Memory B cell (primary cell): ENCODE measurements around the gene OGFR.

Source experiments
- ATAC-seq: fragments of 150-1000 bp; cut with Tn5 transposase; 2 replicates; pipeline ENCODE4 v1.10.0; 2021; ENCODE audit warnings: low read depth, mild to moderate bottlenecking, moderate library complexity
- DNase-seq, 2 donors: peaks; one replicate each; pipeline ENCODE4 v3.0.0; 2022; ENCODE audit warnings: low spot score in 2 of 2
- H3K27ac Mint-ChIP-seq: one replicate; pipeline ENCODE4 v1.8.0; 2022; ENCODE audit warnings: mild to moderate bottlenecking, moderate library complexity, mixed read lengths
- H3K27me3 Mint-ChIP-seq: one replicate; pipeline ENCODE4 v1.8.0; 2022; ENCODE audit warnings: mixed read lengths
- H3K36me3 Mint-ChIP-seq: one replicate; pipeline ENCODE4 v1.8.0; 2022; ENCODE audit warnings: mild to moderate bottlenecking, mixed read lengths
- H3K4me1 Mint-ChIP-seq: one replicate; pipeline ENCODE4 v1.8.0; 2022; ENCODE audit warnings: mixed read lengths
- H3K4me3 Mint-ChIP-seq: one replicate; pipeline ENCODE4 v1.8.0; 2022; ENCODE audit warnings: mild to moderate bottlenecking, moderate library complexity, mixed read lengths
- H3K9me3 Mint-ChIP-seq: one replicate; pipeline ENCODE4 v1.8.0; 2022; ENCODE audit warnings: mixed read lengths

The OGFR gene

GRCh38 chr20:62823688-62824475, 19.2 kb downstream of the OGFR start:
- H3K4me3 Mint-ChIP-seq = no peak overlapping the region
- no peaks in the 10 kb centered on the region for H3K36me3 Mint-ChIP-seq
- no peak overlapping the region for H3K27ac Mint-ChIP-seq
- DNase-seq (no peak), ATAC-seq (no peak)
- H3K9me3 Mint-ChIP-seq = no peaks in the 10 kb centered on the region
- H3K27me3 Mint-ChIP-seq = peaks cover 2% of the 10 kb centered on the region
- H3K4me1 Mint-ChIP-seq = peaks cover 2% of the 10 kb centered on the region

GRCh38 chr20:62824476-62825332, 20.1 kb downstream of the OGFR start:
- DNase-seq (peak in 1 of 2 donors; percentile 47), ATAC-seq (peak; percentile 71)
- peaks cover 2% of the 10 kb centered on the region for H3K27me3 Mint-ChIP-seq
- H3K27ac Mint-ChIP-seq = no peak overlapping the region
- no peaks in the 10 kb centered on the region for H3K36me3 Mint-ChIP-seq
- no peaks in the 10 kb centered on the region for H3K9me3 Mint-ChIP-seq
- peaks cover 2% of the 10 kb centered on the region for H3K4me1 Mint-ChIP-seq
- peak overlapping the region; percentile 76 for H3K4me3 Mint-ChIP-seq

GRCh38 chr20:62825333-62825985, 20.8 kb downstream of the OGFR start:
- Mint-ChIP-seq H3K9me3 (no peaks in the 10 kb centered on the region), H3K4me3 (no peak overlapping the region), H3K36me3 (no peaks in the 10 kb centered on the region), H3K27ac (no peak overlapping the region), H3K27me3 (no peaks in the 10 kb centered on the region), H3K4me1 (peaks cover 2% of the 10 kb centered on the region)
- no peak for DNase-seq
- no peak for ATAC-seq

- peak; percentile 35 for ATAC-seq
- H3K9me3 Mint-ChIP-seq = no peaks in the 10 kb centered on the region
- H3K27ac Mint-ChIP-seq = no peak overlapping the region
- H3K4me1 Mint-ChIP-seq = peaks cover 2% of the 10 kb centered on the region
- no peaks in the 10 kb centered on the region for H3K27me3 Mint-ChIP-seq
- H3K36me3 Mint-ChIP-seq = no peaks in the 10 kb centered on the region
- no peak for DNase-seq
- H3K4me3 Mint-ChIP-seq = no peak overlapping the region
Observed at GRCh38 chr20:62825986-62826645, 21.5 kb downstream of the OGFR start.

- Mint-ChIP-seq H3K9me3 (no peaks in the 10 kb centered on the region), H3K27ac (no peak overlapping the region), H3K4me1 (peaks cover 5% of the 10 kb centered on the region), H3K36me3 (no peaks in the 10 kb centered on the region), H3K4me3 (no peak overlapping the region), H3K27me3 (no peaks in the 10 kb centered on the region)
- DNase-seq = no peak
- no peak for ATAC-seq
Observed at GRCh38 chr20:62826646-62827310, 22.1 kb downstream of the OGFR start.

GRCh38 chr20:62827311-62828038, 22.8 kb downstream of the OGFR start:
- Mint-ChIP-seq H3K4me1 (peaks cover 11% of the 10 kb centered on the region), H3K27ac (no peak overlapping the region), H3K27me3 (no peaks in the 10 kb centered on the region), H3K9me3 (no peaks in the 10 kb centered on the region), H3K4me3 (no peak overlapping the region), H3K36me3 (no peaks in the 10 kb centered on the region)
- DNase-seq (no peak), ATAC-seq (no peak)

- H3K4me3 Mint-ChIP-seq = no peak overlapping the region
- peaks cover 17% of the 10 kb centered on the region for H3K4me1 Mint-ChIP-seq
- no peaks in the 10 kb centered on the region for H3K27me3 Mint-ChIP-seq
- no peaks in the 10 kb centered on the region for H3K9me3 Mint-ChIP-seq
- no peak overlapping the region for H3K27ac Mint-ChIP-seq
- ATAC-seq (no peak), DNase-seq (no peak)
- H3K36me3 Mint-ChIP-seq = no peaks in the 10 kb centered on the region
Observed at GRCh38 chr20:62828051-62828450, 23.4 kb downstream of the OGFR start.

GRCh38 chr20:62828511-62829230, 24.0 kb downstream of the OGFR start:
- ATAC-seq = no peak
- no peak for DNase-seq
- Mint-ChIP-seq H3K9me3 (no peaks in the 10 kb centered on the region), H3K27me3 (no peaks in the 10 kb centered on the region), H3K36me3 (no peaks in the 10 kb centered on the region), H3K27ac (no peak overlapping the region), H3K4me1 (peaks cover 18% of the 10 kb centered on the region), H3K4me3 (no peak overlapping the region)

GRCh38 chr20:62829231-62830230, 24.9 kb downstream of the OGFR start:
- H3K4me3 Mint-ChIP-seq = no peak overlapping the region
- peaks cover 18% of the 10 kb centered on the region for H3K4me1 Mint-ChIP-seq
- no peaks in the 10 kb centered on the region for H3K9me3 Mint-ChIP-seq
- no peak overlapping the region for H3K27ac Mint-ChIP-seq
- no peaks in the 10 kb centered on the region for H3K36me3 Mint-ChIP-seq
- H3K27me3 Mint-ChIP-seq = no peaks in the 10 kb centered on the region
- DNase-seq (no peak), ATAC-seq (no peak)

- Mint-ChIP-seq H3K27ac (no peak overlapping the region), H3K9me3 (no peaks in the 10 kb centered on the region), H3K4me1 (peaks cover 16% of the 10 kb centered on the region), H3K27me3 (no peaks in the 10 kb centered on the region), H3K4me3 (no peak overlapping the region), H3K36me3 (no peaks in the 10 kb centered on the region)
- ATAC-seq (no peak), DNase-seq (no peak)
Observed at GRCh38 chr20:62830251-62830650, 25.6 kb downstream of the OGFR start.

- no peaks in the 10 kb centered on the region for H3K27me3 Mint-ChIP-seq
- H3K4me3 Mint-ChIP-seq = no peak overlapping the region
- H3K36me3 Mint-ChIP-seq = no peaks in the 10 kb centered on the region
- peaks cover 18% of the 10 kb centered on the region for H3K4me1 Mint-ChIP-seq
- no peak overlapping the region for H3K27ac Mint-ChIP-seq
- no peak for DNase-seq
- no peak for ATAC-seq
- H3K9me3 Mint-ChIP-seq = no peaks in the 10 kb centered on the region
Observed at GRCh38 chr20:62830821-62831220, 26.2 kb downstream of the OGFR start.
